ENCODE data around the gene CDC42BPA. TPM values are rescaled to one million over a fixed set of nuclear protein-coding genes. Genes with fewer than 3 reads are reported as not detected.

CDC42BPA gene
- total and polyA plus RNA-seq, 9 of the 15 experiments (the other 6 are each of a cell fraction or from before 2014, with no cell fraction given) = 8.0 to 77.5 (median 52.1) TPM

GRCh38 chr1:226956942-226957713, 361.2 kb downstream of the CDC42BPA start (continued):
- TF ChIP-seq ZBTB40 (IDR thresholded peaks at IDR 0.05) = no peak
- TF ChIP-seq ZBTB40 (CRISPR knock-in tag; IDR thresholded peaks at IDR 0.05) = no peak
- TF ChIP-seq PATZ1 (CRISPR knock-in tag; IDR thresholded peaks at IDR 0.05; ENCODE audit: borderline replicate concordance) = no peak
- TF ChIP-seq SMARCA4 (IDR thresholded peaks at IDR 0.05) = no peak
- no peak for TF ChIP-seq THRA (IDR thresholded peaks at IDR 0.05)
- no peak for TF ChIP-seq HDAC8 (tag; IDR thresholded peaks at IDR 0.05)
- TF ChIP-seq TBL1XR1 (IDR thresholded peaks at IDR 0.05; ENCODE audit: low read length in 2 of 2) = no peak
- no peak for TF ChIP-seq BRCA1 (IDR thresholded peaks at IDR 0.05)
- TF ChIP-seq BRCA1 (CRISPR knock-in tag; IDR thresholded peaks at IDR 0.05) = no peak
- no peak for TF ChIP-seq ZNF583 (CRISPR knock-in tag; IDR thresholded peaks at IDR 0.05)
